GM23248 (cell line): ENCODE results near the gene CFHR5. TPM values are rescaled to one million over a fixed set of nuclear protein-coding genes. Genes with fewer than 3 reads are reported as not detected.

Experiments used
- DNase-seq: peaks from one replicate; pipeline ENCODE4 v3.0.0-alpha.2; 2015
- H2AFZ ChIP-seq: fragments of 200-600 bp; sonication (generic); 2 replicates; pipeline ENCODE4 v1.6.1; 2016; ENCODE audit warnings: antibody characterized with exemption
- H3F3A ChIP-seq: fragments of 200-600 bp; sonication (generic); 2 replicates; pipeline ENCODE4 v1.6.1; 2016; ENCODE audit warnings: mild to moderate bottlenecking, antibody characterized with exemption, mixed run types; ENCODE audit not compliant: insufficient read depth
- H3K27ac ChIP-seq: fragments of 200-600 bp; sonication (generic); 2 replicates; pipeline ENCODE4 v1.5.1; 2016; ENCODE audit warnings: mild to moderate bottlenecking
- H3K27me3 ChIP-seq: fragments of 200-600 bp; sonication (generic); replicated peaks from 2 replicates; pipeline ENCODE4 v1.6.1; 2016; ENCODE audit warnings: mild to moderate bottlenecking; ENCODE audit not compliant: insufficient read depth
- H3K36me3 ChIP-seq: fragments of 200-600 bp; sonication (generic); 2 replicates; pipeline ENCODE4 v1.6.1; 2016; ENCODE audit warnings: low read depth, mild to moderate bottlenecking
- H3K4me1 ChIP-seq: fragments of 200-600 bp; sonication (generic); 2 replicates; pipeline ENCODE4 v1.6.1; 2016; ENCODE audit warnings: mild to moderate bottlenecking; ENCODE audit not compliant: insufficient read depth
- H3K4me2 ChIP-seq: fragments of 200-600 bp; sonication (generic); one replicate; pipeline ENCODE4 v1.6.1; 2016; ENCODE audit warnings: mild to moderate bottlenecking; ENCODE audit not compliant: unreplicated experiment
- H3K4me3 ChIP-seq: fragments of 200-600 bp; sonication (generic); 2 replicates; pipeline ENCODE4 v1.5.1; 2016; ENCODE audit warnings: mild to moderate bottlenecking
- H3K79me2 ChIP-seq: fragments of 200-600 bp; sonication (generic); 2 replicates; pipeline ENCODE4 v1.6.1; 2016; ENCODE audit warnings: mild to moderate bottlenecking; ENCODE audit not compliant: insufficient read depth
- H3K9ac ChIP-seq: fragments of 200-600 bp; sonication (generic); 2 replicates; pipeline ENCODE4 v1.6.1; 2016; ENCODE audit warnings: mild to moderate bottlenecking
- H3K9me2 ChIP-seq: fragments of 200-600 bp; sonication (generic); 2 replicates; pipeline ENCODE4 v1.6.1; 2016; ENCODE audit warnings: mixed run types, mild to moderate bottlenecking, moderate library complexity; ENCODE audit not compliant: insufficient read depth
- H3K9me3 ChIP-seq: fragments of 200-600 bp; sonication (generic); one replicate; pipeline ENCODE4 v1.6.1; 2017; ENCODE audit warnings: low read depth
- H4K20me1 ChIP-seq: fragments of 200-600 bp; sonication (generic); 2 replicates; pipeline ENCODE4 v1.6.0; 2016; ENCODE audit not compliant: insufficient read depth
- EZH2 ChIP-seq: fragments of 200-600 bp; sonication (generic); IDR thresholded peaks from 2 replicates; pipeline ENCODE4 v1.6.1; 2018; ENCODE audit warnings: antibody characterized with exemption, mild to moderate bottlenecking; ENCODE audit not compliant: insufficient read depth, poor library complexity, severe bottlenecking
- EZH2phosphoT487 ChIP-seq: fragments of 200-600 bp; sonication (generic); IDR thresholded peaks from 2 replicates; pipeline ENCODE4 v1.6.1; 2018; ENCODE audit warnings: antibody characterized with exemption, moderate library complexity, mild to moderate bottlenecking, low read depth; ENCODE audit not compliant: insufficient read depth
- WGBS, 2 experiments: methylation state at CpG; one replicate each; pipeline ENCODE4 v1.1.6; 2015 to 2017; ENCODE audit warnings: low lambda C conversion rate in 2 of 2, low coverage in 1 of 2; ENCODE audit errors: missing lambda C conversion rate in 2 of 2; 5-methylcytosine and 5-hydroxymethylcytosine counted together
- in situ Hi-C: fragments of 300-500 bp; cut with MboI; formaldehyde crosslinking; loops from 2 replicates; pipeline ENCODE4 v1.15.0; 2020
- polyA plus RNA-seq: library from polyadenylated mRNA; unstranded; fragments of >200 nt; fragmentation: Nextera tagmentation; extraction: Ambion mirVana; gene quantifications from 2 replicates; pipeline ENCODE4 v1.2.1, GENCODE V29; 2016
- total RNA-seq: library from RNA; depleted of rRNA; stranded (reverse); fragments of >200 nt; shearing (Covaris generic); gene quantifications from 2 replicates; pipeline ENCODE4 v1.2.3, GENCODE V29; 2014

Gene CFHR5
- total and polyA plus RNA-seq, 2 experiments from 2014 or later, result not detected

GRCh38 chr1:197011614-197012013 lies 34.3 kb downstream of the CFHR5 start:
- no peaks in the 10 kb centered on the region for H3K36me3 ChIP-seq
- WGBS, 2 experiments, result 42 to 54% methylated on average over 1 of the region's 1 CpG

GRCh38 chr1:197013234-197013633 lies 35.9 kb downstream of the CFHR5 start:
- H3K27me3 ChIP-seq, result no peaks in the 10 kb centered on the region
- no peaks in the 10 kb centered on the region for H3K4me1 ChIP-seq
- no peaks in the 10 kb centered on the region for H3K9me2 ChIP-seq
- WGBS, 2 experiments, result 57 to 58% methylated on average over 3 of the region's 3 CpGs
- no peaks in the 10 kb centered on the region for H3K36me3 ChIP-seq
- H3K9ac ChIP-seq, result no peak overlapping the region
- TF ChIP-seq EZH2 (no peak), EZH2phosphoT487 (no peak)
- H3K9me3 ChIP-seq, result no peaks in the 10 kb centered on the region
- no peaks in the 10 kb centered on the region for H4K20me1 ChIP-seq
- no peak for DNase-seq
- H3K4me2 ChIP-seq, result no peak overlapping the region
- in situ Hi-C loops, result no loop called here
- peak overlapping the region; percentile 24; the same call in 1 of the 2 replicates for H2AFZ ChIP-seq
- H3K4me3 ChIP-seq, result no peak overlapping the region
- no peaks in the 10 kb centered on the region for H3K79me2 ChIP-seq
- H3F3A ChIP-seq, result no peaks in the 10 kb centered on the region
- H3K27ac ChIP-seq, result no peak overlapping the region

More at GRCh38 chr1:197011614-197012013, 34.3 kb downstream of the CFHR5 start:
- Histone ChIP-seq H3K9me3 (no peaks in the 10 kb centered on the region), H2AFZ (no peak overlapping the region), H3K4me3 (no peak overlapping the region), H3K9ac (no peak overlapping the region), H3K27ac (no peak overlapping the region), H3K79me2 (no peaks in the 10 kb centered on the region), H3K27me3 (no peaks in the 10 kb centered on the region), H3K4me2 (no peak overlapping the region), H3F3A (no peaks in the 10 kb centered on the region), H3K4me1 (no peaks in the 10 kb centered on the region), H4K20me1 (no peaks in the 10 kb centered on the region), H3K9me2 (no peaks in the 10 kb centered on the region)
- in situ Hi-C loops, result no loop called here
- TF ChIP-seq EZH2, result no peak
- TF ChIP-seq EZH2phosphoT487, result no peak
- no peak for DNase-seq

- Histone ChIP-seq H3K9ac (no peak overlapping the region), H3K27ac (no peak overlapping the region)
- in situ Hi-C loops, result no loop called here
Observed at GRCh38 chr1:197016751-197017150, 39.4 kb downstream of the CFHR5 start.

GRCh38 chr1:197017558-197018146 lies 40.3 kb downstream of the CFHR5 start:
- no peaks in the 10 kb centered on the region for H3K79me2 ChIP-seq
- no peak overlapping the region for H3K9ac ChIP-seq
- no peak overlapping the region for H3K27ac ChIP-seq
- no peak overlapping the region for H3K4me2 ChIP-seq
- no peak overlapping the region for H3K4me3 ChIP-seq
- no peaks in the 10 kb centered on the region for H3K9me2 ChIP-seq
- no peaks in the 10 kb centered on the region for H3K9me3 ChIP-seq
- TF ChIP-seq EZH2phosphoT487 (no peak), EZH2 (no peak)
- no peaks in the 10 kb centered on the region for H3F3A ChIP-seq
- no peaks in the 10 kb centered on the region for H4K20me1 ChIP-seq
- in situ Hi-C loops, result no loop called here
- H2AFZ ChIP-seq, result peak overlapping the region; percentile 31
- H3K4me1 ChIP-seq, result no peaks in the 10 kb centered on the region
- H3K27me3 ChIP-seq, result no peaks in the 10 kb centered on the region
- 43 to 44% methylated on average over 8 of the region's 8 CpGs for WGBS, 2 experiments
- H3K36me3 ChIP-seq, result no peaks in the 10 kb centered on the region
- peak; percentile 10 for DNase-seq

More at GRCh38 chr1:197016751-197017150, 39.4 kb downstream of the CFHR5 start:
- no peaks in the 10 kb centered on the region for H4K20me1 ChIP-seq
- H2AFZ ChIP-seq, result peak overlapping the region; percentile 5; the same call in 1 of the 2 replicates
- H3K79me2 ChIP-seq, result no peaks in the 10 kb centered on the region
- no peaks in the 10 kb centered on the region for H3K9me2 ChIP-seq
- no peaks in the 10 kb centered on the region for H3K4me1 ChIP-seq
- H3F3A ChIP-seq, result no peaks in the 10 kb centered on the region
- TF ChIP-seq EZH2, result no peak
- no peak for TF ChIP-seq EZH2phosphoT487
- DNase-seq, result no peak
- WGBS, 2 experiments, result 59 to 65% methylated on average over 1 of the region's 1 CpG
- no peaks in the 10 kb centered on the region for H3K36me3 ChIP-seq
- H3K9me3 ChIP-seq, result no peaks in the 10 kb centered on the region
- no peak overlapping the region for H3K4me3 ChIP-seq
- H3K27me3 ChIP-seq, result no peaks in the 10 kb centered on the region
- no peak overlapping the region for H3K4me2 ChIP-seq

GRCh38 chr1:197021716-197022115 lies 44.4 kb downstream of the CFHR5 start:
- H3F3A ChIP-seq, result no peaks in the 10 kb centered on the region
- H3K9me2 ChIP-seq, result no peaks in the 10 kb centered on the region
- H3K36me3 ChIP-seq, result no peaks in the 10 kb centered on the region
- in situ Hi-C loops, result no loop called here
- TF ChIP-seq EZH2 (no peak), EZH2phosphoT487 (no peak)
- no peak overlapping the region for H3K9ac ChIP-seq
- no peaks in the 10 kb centered on the region for H3K27me3 ChIP-seq
- WGBS, 2 experiments, result 32% methylated on average over 4 of the region's 4 CpGs
- H3K4me1 ChIP-seq, result no peaks in the 10 kb centered on the region; the same call in 1 of the 2 replicates
- no peak overlapping the region for H3K27ac ChIP-seq
- no peaks in the 10 kb centered on the region for H3K9me3 ChIP-seq
- H3K4me2 ChIP-seq, result no peak overlapping the region
- no peak overlapping the region for H3K4me3 ChIP-seq
- H3K79me2 ChIP-seq, result no peaks in the 10 kb centered on the region
- no peak for DNase-seq
- no peak overlapping the region for H2AFZ ChIP-seq
- no peaks in the 10 kb centered on the region for H4K20me1 ChIP-seq
